GM20000 (cell line): Measurements from ENCODE around the gene TUBA1C.
"Not testable (repeated sequence)": the region's sequence is repeated elsewhere in the genome, so short reads cannot be mapped to it uniquely, and the experiment has no call there.

Experiments used
- DNase-seq: peaks from one replicate; pipeline ENCODE4 v3.0.0; 2012; ENCODE audit warnings: low spot score
- TF ChIP-seq, protein P1 (sequence below): IDR thresholded peaks from 2 replicates; pipeline ENCODE4 v1.5.1; 2012; ENCODE audit warnings: mild to moderate bottlenecking, control low read depth; ENCODE audit errors: extremely low read depth, missing control alignments

TUBA1C gene

DNA sequence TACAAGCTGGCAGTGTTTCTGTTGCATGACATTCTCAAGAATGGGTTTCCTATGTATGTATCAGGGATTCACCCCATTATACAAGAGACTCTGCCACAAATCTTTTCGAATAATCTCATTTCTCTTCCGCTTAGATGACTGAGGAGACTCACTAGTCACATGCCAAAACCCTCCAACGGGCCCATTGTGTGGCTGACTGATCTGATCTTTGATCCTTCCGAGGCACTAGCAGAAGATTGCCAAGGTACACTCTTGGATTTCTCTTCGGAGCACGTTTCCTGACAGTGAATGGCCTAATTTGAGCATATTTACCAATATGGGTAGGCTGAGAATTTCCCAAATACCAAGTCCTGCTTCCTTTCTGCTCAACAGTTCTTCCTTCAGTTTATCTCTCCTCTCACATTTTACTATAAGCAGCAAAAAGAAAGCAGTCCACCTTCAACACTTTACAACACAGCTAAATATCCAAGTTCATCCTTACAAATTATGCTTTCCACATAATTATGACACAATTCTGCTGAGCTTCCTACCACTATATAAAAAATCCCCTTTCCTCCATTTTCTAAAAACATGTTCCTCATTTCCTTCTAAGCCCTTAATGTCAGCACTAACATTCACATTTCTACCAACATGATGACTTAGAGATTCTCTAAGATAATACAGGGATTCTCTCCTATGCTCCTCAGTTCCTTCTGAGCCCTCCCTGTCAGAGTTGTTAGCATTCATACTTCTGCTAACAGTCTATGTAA lies 41.1 kb downstream of the TUBA1C start:
- no peak for DNase-seq
- TF ChIP-seq, protein P1, sequence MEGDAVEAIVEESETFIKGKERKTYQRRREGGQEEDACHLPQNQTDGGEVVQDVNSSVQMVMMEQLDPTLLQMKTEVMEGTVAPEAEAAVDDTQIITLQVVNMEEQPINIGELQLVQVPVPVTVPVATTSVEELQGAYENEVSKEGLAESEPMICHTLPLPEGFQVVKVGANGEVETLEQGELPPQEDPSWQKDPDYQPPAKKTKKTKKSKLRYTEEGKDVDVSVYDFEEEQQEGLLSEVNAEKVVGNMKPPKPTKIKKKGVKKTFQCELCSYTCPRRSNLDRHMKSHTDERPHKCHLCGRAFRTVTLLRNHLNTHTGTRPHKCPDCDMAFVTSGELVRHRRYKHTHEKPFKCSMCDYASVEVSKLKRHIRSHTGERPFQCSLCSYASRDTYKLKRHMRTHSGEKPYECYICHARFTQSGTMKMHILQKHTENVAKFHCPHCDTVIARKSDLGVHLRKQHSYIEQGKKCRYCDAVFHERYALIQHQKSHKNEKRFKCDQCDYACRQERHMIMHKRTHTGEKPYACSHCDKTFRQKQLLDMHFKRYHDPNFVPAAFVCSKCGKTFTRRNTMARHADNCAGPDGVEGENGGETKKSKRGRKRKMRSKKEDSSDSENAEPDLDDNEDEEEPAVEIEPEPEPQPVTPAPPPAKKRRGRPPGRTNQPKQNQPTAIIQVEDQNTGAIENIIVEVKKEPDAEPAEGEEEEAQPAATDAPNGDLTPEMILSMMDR = no peak

DNA sequence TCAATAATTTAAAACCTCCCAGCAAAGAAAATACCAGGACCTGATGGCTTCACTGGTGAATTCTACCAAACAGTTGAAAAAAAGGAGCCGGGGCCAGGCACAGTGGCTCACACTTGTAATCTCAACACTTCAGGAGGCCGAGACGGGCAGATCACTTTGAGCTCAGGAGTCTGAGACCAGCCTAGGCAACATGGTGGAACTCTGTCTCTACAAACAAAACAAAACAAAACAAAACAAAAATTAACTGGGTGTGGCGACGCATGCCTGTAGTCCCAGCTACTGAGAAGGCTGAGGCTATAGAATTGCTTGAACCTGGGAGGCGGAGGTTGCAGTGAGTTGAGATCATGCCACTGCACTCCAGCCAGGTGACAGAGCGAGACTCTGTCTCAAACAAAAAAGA lies 44.5 kb downstream of the TUBA1C start:
- TF ChIP-seq, protein P1 = no peak
- DNase-seq = no peak

DNA sequence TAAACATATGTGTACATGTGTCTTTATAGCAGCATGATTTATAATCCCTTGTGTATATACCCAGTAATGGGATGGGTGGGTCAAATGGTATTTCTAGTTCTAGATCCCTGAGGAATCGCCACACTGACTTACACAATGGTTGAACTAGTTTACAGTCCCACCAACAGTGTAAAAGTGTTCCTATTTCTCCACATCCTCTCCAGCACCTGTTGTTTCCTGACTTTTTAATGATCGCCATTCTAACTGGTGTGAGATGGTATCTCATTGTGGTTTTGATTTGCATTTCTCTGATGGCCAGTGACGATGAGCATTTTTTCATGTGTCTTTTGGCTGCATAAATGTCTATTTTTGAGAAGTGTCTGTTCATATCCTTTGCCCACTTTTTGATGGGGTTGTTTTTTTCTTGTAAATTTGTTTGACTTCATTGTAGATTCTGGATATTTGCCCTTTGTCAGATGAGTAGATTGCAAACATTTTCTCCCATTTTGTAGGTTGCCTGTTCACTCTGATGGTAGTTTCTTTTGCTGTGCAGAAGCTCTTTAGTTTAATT lies 45.6 kb downstream of the TUBA1C start:
- DNase-seq = not testable (repeated sequence)

DNA sequence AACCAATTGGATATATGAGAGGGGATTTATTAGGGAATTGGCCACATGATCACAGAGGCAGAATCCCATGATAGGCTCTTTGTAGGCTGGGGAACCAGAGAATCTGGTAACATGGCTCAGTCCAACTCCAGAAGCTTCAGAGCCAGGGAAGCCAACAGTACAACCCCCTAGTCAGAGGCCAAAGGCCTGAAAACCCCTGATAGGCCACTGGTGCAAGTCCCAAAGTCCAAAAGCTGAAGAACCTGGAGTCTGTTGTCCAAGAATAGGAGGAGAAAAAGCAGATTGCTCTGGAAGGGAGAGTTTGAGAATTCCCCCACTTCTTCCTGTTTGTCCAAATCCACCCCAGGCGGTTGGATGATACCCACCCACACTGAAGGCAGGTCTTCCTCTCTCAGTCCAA lies 49.9 kb downstream of the TUBA1C start:
- no peak for DNase-seq
- TF ChIP-seq, protein P1 = no peak

DNA sequence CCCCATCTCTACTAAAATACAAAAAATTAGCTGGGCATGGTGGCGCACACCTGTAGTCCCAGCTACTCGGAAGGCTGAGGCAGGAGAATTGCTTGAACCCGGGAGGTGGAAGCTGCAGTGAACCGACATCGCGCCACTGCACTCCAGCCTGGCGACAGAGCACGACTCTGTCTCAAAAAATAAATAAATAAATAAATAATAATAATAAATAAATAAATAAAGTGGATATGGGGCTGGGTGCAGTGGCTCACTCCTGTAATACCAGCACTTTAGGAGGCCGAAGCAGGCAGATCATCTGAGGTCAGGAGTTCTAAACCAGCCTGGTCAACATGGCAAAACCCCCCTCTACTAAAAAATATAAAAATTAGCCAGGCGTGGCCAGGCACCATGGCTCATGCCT lies 52.2 kb downstream of the TUBA1C start:
- DNase-seq = not testable (repeated sequence)

DNA sequence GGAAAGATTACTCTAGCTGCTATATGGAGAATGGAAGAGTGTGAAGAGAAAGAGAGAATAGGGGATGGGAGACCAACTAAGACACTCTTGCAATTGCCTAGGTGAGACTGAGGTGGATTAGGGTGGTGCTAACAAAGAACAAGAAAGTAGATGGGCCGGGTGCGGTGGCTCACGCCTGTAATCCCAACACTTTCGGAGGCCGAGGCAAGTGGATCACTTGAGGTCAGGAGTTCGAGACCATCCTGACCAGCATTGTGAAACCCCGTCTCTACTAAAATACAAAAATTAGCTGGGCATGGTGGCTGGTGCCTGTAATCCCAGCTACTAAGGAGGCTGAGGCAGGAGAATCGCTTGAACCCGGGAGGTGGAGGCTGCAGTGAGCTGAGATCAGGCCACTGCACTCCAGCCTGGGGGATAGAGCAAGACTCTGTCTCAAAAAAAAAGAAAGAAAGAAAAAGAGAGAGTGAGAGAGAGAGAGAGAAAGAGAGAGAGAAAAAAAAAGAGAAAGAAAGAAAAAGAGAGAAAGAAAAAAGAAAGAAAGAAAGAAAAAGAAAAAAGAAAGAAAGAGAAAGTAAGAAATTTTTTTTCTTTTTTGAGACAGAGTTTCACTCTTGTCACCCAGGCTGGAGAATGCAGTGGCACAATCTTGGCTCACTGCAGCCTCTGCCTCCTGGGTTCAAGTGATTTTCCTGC lies 55.7 kb downstream of the TUBA1C start:
- not testable (repeated sequence) for DNase-seq

DNA sequence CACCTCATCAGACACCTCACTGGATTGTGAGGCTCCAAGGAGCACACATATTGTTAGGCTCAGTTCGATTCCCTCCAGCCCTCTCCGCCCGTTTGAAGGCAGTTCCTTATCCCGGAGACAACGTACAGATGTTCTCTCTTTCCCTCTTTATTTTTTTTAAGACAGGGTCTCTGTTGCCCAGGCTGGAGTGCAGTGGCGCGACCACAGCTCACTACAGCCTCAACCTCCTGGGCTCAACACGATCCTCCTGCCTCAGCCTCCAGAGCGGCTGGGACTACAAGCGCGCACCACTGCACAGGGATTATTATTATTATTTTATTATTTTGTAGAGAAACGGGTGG lies 57.5 kb downstream of the TUBA1C start:
- TF ChIP-seq, protein P1 = no peak
- DNase-seq = no peak

DNA sequence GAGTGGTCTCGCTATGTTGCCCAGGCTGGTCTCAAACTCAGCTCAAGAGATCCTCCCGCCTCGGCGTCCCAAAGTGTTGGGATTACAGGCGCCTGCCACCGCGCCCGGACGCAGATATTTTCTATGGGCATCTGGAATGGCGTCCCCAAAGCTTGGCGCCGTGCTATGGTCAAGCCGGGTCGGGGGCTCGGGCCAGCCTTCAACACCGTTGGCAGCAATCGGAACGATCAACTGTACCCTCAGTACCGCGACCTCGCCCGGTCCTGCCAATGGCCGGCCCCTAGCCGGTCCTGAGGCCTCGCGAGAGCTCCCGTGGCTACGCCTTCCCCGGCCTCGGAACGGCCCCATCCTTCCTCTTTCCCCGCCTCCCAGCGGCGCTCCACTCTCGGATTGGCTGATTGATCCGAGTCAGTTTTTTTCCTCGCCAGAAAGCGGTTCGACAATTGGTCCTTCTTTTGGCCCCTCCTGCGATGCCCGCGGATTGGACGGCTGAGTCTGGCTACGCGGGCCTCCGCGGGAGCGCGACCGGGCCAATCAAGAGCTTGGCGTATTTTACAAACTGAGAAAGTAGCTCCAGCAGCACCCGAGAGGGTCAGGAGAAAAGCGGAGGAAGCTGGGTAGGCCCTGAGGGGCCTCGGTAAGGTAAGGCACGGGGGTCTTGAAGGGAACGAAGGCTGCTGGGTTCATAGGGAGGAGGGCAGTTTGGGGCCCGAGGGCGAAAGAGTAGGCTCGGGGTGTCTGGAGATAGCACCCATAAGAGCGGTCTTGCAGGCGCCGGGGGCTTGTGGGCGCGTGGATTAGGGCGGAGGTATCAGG lies 58.0 kb downstream of the TUBA1C start, which contains the start of gene TROAP:
TSS of gene TROAP (plus strand) at position 548 of the 816 bp plus-strand sequence. CDS start 354 bp downstream, outside the sequence.
- TF ChIP-seq, protein P1 = no peak
- peak; percentile 98 for DNase-seq
